HEK293 (cell line): ENCODE results near the gene SAP130.

ENCODE experiments used
- CTCF ChIA-PET: fragments of 350-600 bp; formaldehyde crosslinking; extraction: SDS; loops from one replicate; lab custom pipeline; 2021; ENCODE audit warnings: antibody characterized with exemption; lab: Yijun Ruan, JAX
- POLR2A ChIA-PET: fragments of 300-600 bp; formaldehyde crosslinking; extraction: SDS; loops from one replicate; lab custom pipeline; 2020; ENCODE audit warnings: antibody characterized with exemption, inconsistent platforms; lab: Yijun Ruan, JAX
- H3K27ac ChIP-seq: fragments of 200-500 bp; sonication (Bioruptor generic); 2 replicates; pipeline ENCODE4 v1.5.1; 2014; ENCODE audit warnings: low read depth, low read length, control low read depth, inconsistent platforms; ENCODE audit errors: extremely low read depth
- H3K36me3 ChIP-seq, 2 experiments: fragments of 200-500 bp in 1 of 2; sonication (Bioruptor generic) in 1 of 2; 1 replicate in 1 of 2; 2 replicates in 1 of 2; pipeline ENCODE4 v1.5.1; 2014 to 2017; ENCODE audit warnings: inconsistent platforms in 2 of 2, low read length in 2 of 2; ENCODE audit not compliant: control insufficient read depth in 2 of 2, insufficient read depth in 1 of 2
- H3K4me1 ChIP-seq: fragments of 200-500 bp; sonication (Bioruptor generic); 2 replicates; pipeline ENCODE4 v1.5.1; 2014; ENCODE audit warnings: mild to moderate bottlenecking, low read length, inconsistent platforms; ENCODE audit not compliant: control insufficient read depth, insufficient read depth
- H3K4me3 ChIP-seq: 2 replicates; pipeline ENCODE4 v1.5.1; 2011; ENCODE audit warnings: low read depth, mild to moderate bottlenecking, control low read depth, low read length, moderate library complexity
- H3K9me3 ChIP-seq: fragments of 200-500 bp; sonication (Bioruptor generic); 2 replicates; pipeline ENCODE4 v1.5.1; 2014; ENCODE audit warnings: low read depth, low read length, inconsistent platforms; ENCODE audit not compliant: control insufficient read depth, insufficient read depth
- EGR2 ChIP-seq: fragments of 450-650 bp; formaldehyde crosslinking; IDR thresholded peaks from 2 replicates; pipeline ENCODE4 v1.5.1; 2016; ENCODE audit warnings: low read depth, missing biosample characterization, missing genetic modification characterization
- IKZF3 ChIP-seq: fragments of 450-650 bp; IDR thresholded peaks from 2 replicates; pipeline ENCODE4 v1.5.0; 2018; ENCODE audit warnings: missing biosample characterization, mild to moderate bottlenecking, missing genetic modification characterization, moderate library complexity
- KLF16 ChIP-seq: fragments of 450-650 bp; formaldehyde crosslinking; IDR thresholded peaks from 2 replicates; pipeline ENCODE4 v1.5.1; 2017; ENCODE audit warnings: missing biosample characterization, missing genetic modification characterization
- SALL2 ChIP-seq: fragments of 450-650 bp; formaldehyde crosslinking; IDR thresholded peaks from 2 replicates; pipeline ENCODE4 v1.5.0; 2017; ENCODE audit warnings: missing biosample characterization, mild to moderate bottlenecking, missing genetic modification characterization, borderline replicate concordance
- WT1 ChIP-seq: fragments of 450-650 bp; formaldehyde crosslinking; IDR thresholded peaks from 2 replicates; pipeline ENCODE4 v1.5.1; 2016; ENCODE audit warnings: missing biosample characterization, missing genetic modification characterization
- YY2 ChIP-seq: fragments of 450-650 bp; formaldehyde crosslinking; IDR thresholded peaks from 2 replicates; pipeline ENCODE4 v1.5.1; 2016; ENCODE audit warnings: missing biosample characterization, missing genetic modification characterization
- ZBTB17 ChIP-seq: fragments of 450-650 bp; formaldehyde crosslinking; IDR thresholded peaks from 2 replicates; pipeline ENCODE4 v1.5.1; 2016; ENCODE audit warnings: missing biosample characterization, missing genetic modification characterization
- ZBTB48 ChIP-seq: fragments of 450-650 bp; formaldehyde crosslinking; IDR thresholded peaks from 2 replicates; pipeline ENCODE4 v1.5.1; 2016; ENCODE audit warnings: missing biosample characterization, missing genetic modification characterization
- ZBTB8A ChIP-seq: fragments of 450-650 bp; formaldehyde crosslinking; IDR thresholded peaks from 2 replicates; pipeline ENCODE4 v1.5.1; 2016; ENCODE audit warnings: missing biosample characterization, missing genetic modification characterization
- ZFP41 ChIP-seq: fragments of 450-650 bp; formaldehyde crosslinking; IDR thresholded peaks from 2 replicates; pipeline ENCODE4 v1.5.1; 2016; ENCODE audit warnings: missing biosample characterization, missing genetic modification characterization, borderline replicate concordance
- ZFP69B ChIP-seq: fragments of 450-650 bp; formaldehyde crosslinking; IDR thresholded peaks from 2 replicates; pipeline ENCODE4 v1.5.1; 2016; ENCODE audit warnings: missing biosample characterization, missing genetic modification characterization
- ZIC2 ChIP-seq: fragments of 450-650 bp; formaldehyde crosslinking; IDR thresholded peaks from 2 replicates; pipeline ENCODE4 v1.5.1; 2016; ENCODE audit warnings: missing biosample characterization, missing genetic modification characterization
- ZNF112 ChIP-seq: fragments of 450-650 bp; formaldehyde crosslinking; IDR thresholded peaks from 2 replicates; pipeline ENCODE4 v1.5.0; 2017; ENCODE audit warnings: missing biosample characterization, missing genetic modification characterization
- ZNF114 ChIP-seq: fragments of 450-650 bp; formaldehyde crosslinking; IDR thresholded peaks from 2 replicates; pipeline ENCODE4 v1.5.0; 2017; ENCODE audit warnings: missing biosample characterization, missing genetic modification characterization
- ZNF2 ChIP-seq: fragments of 450-650 bp; formaldehyde crosslinking; IDR thresholded peaks from 2 replicates; pipeline ENCODE4 v1.5.1; 2016; ENCODE audit warnings: missing biosample characterization, missing genetic modification characterization
- ZNF239 ChIP-seq: fragments of 450-650 bp; formaldehyde crosslinking; IDR thresholded peaks from 2 replicates; pipeline ENCODE4 v1.5.1; 2016; ENCODE audit warnings: missing biosample characterization, missing genetic modification characterization
- ZNF274 ChIP-seq, 2 experiments: fragments of 200-500 bp in 1 of 2; fragments of 450-650 bp in 1 of 2; sonication (Bioruptor generic) in 1 of 2; formaldehyde crosslinking in 1 of 2; IDR thresholded peaks; 2 replicates each; pipeline versions ENCODE4 v1.5.1 to v1.6.1; 2014 to 2016; ENCODE audit warnings: borderline replicate concordance in 1 of 2, inconsistent platforms in 1 of 2, low read length in 1 of 2, missing biosample characterization in 1 of 2, missing genetic modification characterization in 1 of 2
- ZNF311 ChIP-seq: fragments of 450-650 bp; formaldehyde crosslinking; IDR thresholded peaks from 2 replicates; pipeline ENCODE4 v1.5.1; 2017; ENCODE audit warnings: missing biosample characterization, missing genetic modification characterization, borderline replicate concordance
- ZNF335 ChIP-seq: fragments of 450-650 bp; formaldehyde crosslinking; conservative IDR thresholded peaks from 2 replicates; pipeline ENCODE4 v1.5.1; 2016; ENCODE audit warnings: missing biosample characterization, missing genetic modification characterization
- ZNF558 ChIP-seq: fragments of 450-650 bp; formaldehyde crosslinking; IDR thresholded peaks from 2 replicates; pipeline ENCODE4 v1.5.1; 2016; ENCODE audit warnings: missing biosample characterization, missing genetic modification characterization
- ZNF560 ChIP-seq: fragments of 450-650 bp; formaldehyde crosslinking; IDR thresholded peaks from 2 replicates; pipeline ENCODE4 v1.5.1; 2017; ENCODE audit warnings: missing biosample characterization, missing genetic modification characterization, borderline replicate concordance
- ZNF629 ChIP-seq: fragments of 450-650 bp; formaldehyde crosslinking; IDR thresholded peaks from 2 replicates; pipeline ENCODE4 v1.5.1; 2017; ENCODE audit warnings: missing biosample characterization, missing genetic modification characterization
- ZNF654 ChIP-seq: fragments of 450-650 bp; formaldehyde crosslinking; IDR thresholded peaks from 2 replicates; pipeline ENCODE4 v1.5.1; 2016; ENCODE audit warnings: low read depth, missing biosample characterization, missing genetic modification characterization
- ZNF658 ChIP-seq: fragments of 450-650 bp; formaldehyde crosslinking; IDR thresholded peaks from 2 replicates; pipeline ENCODE4; 2016; ENCODE audit warnings: missing biosample characterization, missing genetic modification characterization
- ZSCAN16 ChIP-seq: fragments of 450-650 bp; formaldehyde crosslinking; IDR thresholded peaks from 2 replicates; pipeline ENCODE4 v1.5.1; 2016; ENCODE audit warnings: missing biosample characterization, missing genetic modification characterization
- TF ChIP-seq, protein P1 (sequence below): fragments of 450-650 bp; formaldehyde crosslinking; IDR thresholded peaks from 2 replicates; pipeline ENCODE4 v1.5.1; 2016; ENCODE audit warnings: missing biosample characterization, missing genetic modification characterization
- TF ChIP-seq, protein P2 (sequence below): fragments of 450-650 bp; formaldehyde crosslinking; IDR thresholded peaks from 2 replicates; pipeline ENCODE4 v1.5.1; 2016; ENCODE audit warnings: missing biosample characterization, missing genetic modification characterization
- TF ChIP-seq, protein P3 (sequence below): fragments of 450-650 bp; formaldehyde crosslinking; IDR thresholded peaks from 2 replicates; pipeline ENCODE4 v1.5.1; 2016; ENCODE audit warnings: missing biosample characterization, missing genetic modification characterization
- TF ChIP-seq, protein P4 (sequence below): fragments of 450-650 bp; formaldehyde crosslinking; IDR thresholded peaks from 2 replicates; pipeline ENCODE4 v1.5.1; 2016; ENCODE audit warnings: missing biosample characterization, missing genetic modification characterization

The SAP130 gene

DNA sequence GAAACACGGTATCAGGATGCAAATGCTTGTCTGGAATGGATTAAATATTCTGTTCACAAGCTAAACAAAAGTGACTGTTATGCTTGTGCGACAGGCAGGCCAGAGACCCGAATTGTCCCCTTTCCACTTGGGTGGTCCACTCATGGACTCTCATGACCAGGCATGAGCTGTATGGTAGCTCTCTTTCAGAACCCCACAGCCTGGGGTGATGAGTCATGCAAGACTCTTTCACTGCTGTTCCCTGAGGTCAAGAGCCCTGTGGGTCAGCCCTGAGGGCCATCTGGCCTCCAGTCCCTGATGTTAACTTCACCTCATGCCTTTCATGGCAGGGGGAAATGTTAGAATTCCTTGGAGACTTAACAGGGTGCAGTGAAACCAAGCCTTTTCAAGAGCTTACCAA is 13.7 kb upstream of the SAP130 start (continued):
- TF ChIP-seq ZNF274 (IDR thresholded peaks at IDR 0.05; ENCODE audit: low read length) (no peak), ZNF274 (tag by site-specific recombination; IDR thresholded peaks at IDR 0.05; ENCODE audit: borderline replicate concordance) (no peak), ZBTB8A (tag by site-specific recombination) (no peak), IKZF3 (no peak), ZNF558 (tag by site-specific recombination) (no peak), WT1 (tag by site-specific recombination) (no peak), ZNF658 (no peak), ZBTB48 (tag by site-specific recombination) (no peak)
- TF ChIP-seq, all 188 proteins: peak for 0

DNA sequence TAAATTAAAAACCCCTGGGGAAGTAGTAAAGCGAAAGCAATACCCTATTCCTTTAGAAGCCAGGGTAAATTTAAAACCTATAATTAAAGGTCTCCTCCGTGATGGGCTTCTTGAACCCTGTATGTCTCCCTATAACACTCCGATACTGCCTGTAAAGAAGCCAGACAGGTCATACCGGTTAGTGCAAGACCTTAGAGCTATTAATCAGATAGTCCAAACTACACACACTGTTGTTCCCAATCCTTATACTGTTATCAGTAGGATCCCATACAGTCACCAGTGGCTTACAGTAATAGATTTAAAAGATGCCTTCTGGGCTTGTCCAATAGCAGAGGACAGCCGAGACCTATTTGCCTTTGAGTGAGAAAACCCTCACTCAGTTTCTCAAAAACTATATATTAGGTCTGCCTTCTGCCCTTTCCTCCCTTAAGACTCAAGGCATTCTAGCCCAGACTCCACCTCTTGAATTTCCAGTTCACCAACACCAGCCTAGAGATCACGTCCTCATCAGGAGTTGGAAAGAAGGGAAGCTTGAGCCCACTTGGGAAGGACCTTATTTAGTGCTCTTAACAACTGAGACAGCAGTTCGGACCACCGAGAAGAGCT is 12.4 kb upstream of the SAP130 start:
- POLR2A ChIA-PET = no interaction called here
- CTCF ChIA-PET = no interaction called here

DNA sequence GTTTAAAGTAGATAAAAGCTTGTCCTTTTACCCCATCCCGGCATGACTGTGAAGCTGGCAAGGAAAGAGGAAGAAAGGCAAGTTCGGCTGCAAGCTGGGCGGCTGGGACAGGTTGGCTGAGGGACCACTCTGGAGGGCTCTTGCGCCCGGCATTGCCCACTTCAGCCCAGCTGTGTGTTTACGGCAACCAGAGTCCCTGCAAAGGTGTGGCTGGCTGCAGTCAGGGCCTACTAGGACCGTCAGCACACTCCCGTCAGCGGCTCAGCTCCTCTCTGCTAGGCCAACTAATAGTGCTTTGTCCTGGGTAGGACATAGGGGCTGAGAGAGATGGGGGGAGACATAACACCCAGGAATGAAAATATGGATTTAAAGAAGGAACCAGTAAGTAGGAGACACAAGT is 11.7 kb upstream of the SAP130 start:
- POLR2A ChIA-PET = interaction anchor here (0.6 kb wide), 1 partner anchor 78 kb away, joined by 3 read pairs; no protein-coding TSS in a partner anchor
- H3K9me3 ChIP-seq = no peaks in the 10 kb centered on the region
- H3K36me3 ChIP-seq = no peaks in the 10 kb centered on the region
- CTCF ChIA-PET = no interaction called here
- H3K27ac ChIP-seq = no peak overlapping the region
- TF ChIP-seq, protein P1, sequence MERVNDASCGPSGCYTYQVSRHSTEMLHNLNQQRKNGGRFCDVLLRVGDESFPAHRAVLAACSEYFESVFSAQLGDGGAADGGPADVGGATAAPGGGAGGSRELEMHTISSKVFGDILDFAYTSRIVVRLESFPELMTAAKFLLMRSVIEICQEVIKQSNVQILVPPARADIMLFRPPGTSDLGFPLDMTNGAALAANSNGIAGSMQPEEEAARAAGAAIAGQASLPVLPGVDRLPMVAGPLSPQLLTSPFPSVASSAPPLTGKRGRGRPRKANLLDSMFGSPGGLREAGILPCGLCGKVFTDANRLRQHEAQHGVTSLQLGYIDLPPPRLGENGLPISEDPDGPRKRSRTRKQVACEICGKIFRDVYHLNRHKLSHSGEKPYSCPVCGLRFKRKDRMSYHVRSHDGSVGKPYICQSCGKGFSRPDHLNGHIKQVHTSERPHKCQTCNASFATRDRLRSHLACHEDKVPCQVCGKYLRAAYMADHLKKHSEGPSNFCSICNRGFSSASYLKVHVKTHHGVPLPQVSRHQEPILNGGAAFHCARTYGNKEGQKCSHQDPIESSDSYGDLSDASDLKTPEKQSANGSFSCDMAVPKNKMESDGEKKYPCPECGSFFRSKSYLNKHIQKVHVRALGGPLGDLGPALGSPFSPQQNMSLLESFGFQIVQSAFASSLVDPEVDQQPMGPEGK (tag by site-specific recombination) = no peak
- TF ChIP-seq ZFP69B (no peak), ZNF335 (tag by site-specific recombination) (no peak), ZFP41 (tag by site-specific recombination) (no peak), ZNF2 (tag by site-specific recombination) (no peak), ZNF560 (tag by site-specific recombination) (no peak), ZIC2 (tag by site-specific recombination) (no peak), ZNF629 (no peak), ZNF311 (tag by site-specific recombination) (no peak), ZNF114 (tag by site-specific recombination) (no peak), ZSCAN16 (no peak), KLF16 (no peak), ZBTB17 (tag by site-specific recombination) (no peak), ZNF239 (tag by site-specific recombination) (no peak), ZNF112 (no peak), ZNF654 (tag by site-specific recombination) (no peak), YY2 (tag by site-specific recombination) (no peak), SALL2 (tag by site-specific recombination) (no peak)
- TF ChIP-seq, protein P2, sequence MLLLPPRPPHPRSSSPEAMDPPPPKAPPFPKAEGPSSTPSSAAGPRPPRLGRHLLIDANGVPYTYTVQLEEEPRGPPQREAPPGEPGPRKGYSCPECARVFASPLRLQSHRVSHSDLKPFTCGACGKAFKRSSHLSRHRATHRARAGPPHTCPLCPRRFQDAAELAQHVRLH (tag by site-specific recombination) = no peak
- TF ChIP-seq, protein P3, sequence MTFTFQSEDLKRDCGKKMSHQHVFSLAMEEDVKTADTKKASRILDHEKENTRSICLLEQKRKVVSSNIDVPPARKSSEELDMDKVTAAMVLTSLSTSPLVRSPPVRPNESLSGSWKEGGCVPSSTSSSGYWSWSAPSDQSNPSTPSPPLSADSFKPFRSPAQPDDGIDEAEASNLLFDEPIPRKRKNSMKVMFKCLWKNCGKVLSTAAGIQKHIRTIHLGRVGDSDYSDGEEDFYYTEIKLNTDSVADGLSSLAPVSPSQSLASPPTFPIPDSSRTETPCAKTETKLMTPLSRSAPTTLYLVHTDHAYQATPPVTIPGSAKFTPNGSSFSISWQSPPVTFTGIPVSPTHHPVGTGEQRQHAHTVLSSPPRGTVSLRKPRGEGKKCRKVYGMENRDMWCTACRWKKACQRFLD (tag by site-specific recombination) = no peak
- TF ChIP-seq, all 188 proteins: peak for 0
- H3K4me1 ChIP-seq = no peaks in the 10 kb centered on the region
- H3K4me3 ChIP-seq = no peak overlapping the region

More for the DNA sequence above, 12.4 kb upstream of the SAP130 start:
- TF ChIP-seq, protein P4, sequence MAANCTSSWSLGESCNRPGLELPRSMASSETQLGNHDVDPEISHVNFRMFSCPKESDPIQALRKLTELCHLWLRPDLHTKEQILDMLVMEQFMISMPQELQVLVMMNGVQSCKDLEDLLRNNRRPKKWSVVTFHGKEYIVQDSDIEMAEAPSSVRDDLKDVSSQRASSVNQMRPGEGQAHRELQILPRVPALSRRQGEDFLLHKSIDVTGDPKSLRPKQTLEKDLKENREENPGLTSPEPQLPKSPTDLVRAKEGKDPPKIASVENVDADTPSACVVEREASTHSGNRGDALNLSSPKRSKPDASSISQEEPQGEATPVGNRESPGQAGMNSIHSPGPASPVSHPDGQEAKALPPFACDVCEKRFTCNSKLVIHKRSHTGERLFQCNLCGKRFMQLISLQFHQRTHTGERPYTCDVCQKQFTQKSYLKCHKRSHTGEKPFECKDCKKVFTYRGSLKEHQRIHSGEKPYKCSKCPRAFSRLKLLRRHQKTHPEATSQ (tag by site-specific recombination) = no peak
- TF ChIP-seq EGR2 (tag by site-specific recombination) = no peak
- H3K9me3 ChIP-seq = no peaks in the 10 kb centered on the region
- no peaks in the 10 kb centered on the region for H3K36me3 ChIP-seq
- H3K4me3 ChIP-seq = no peak overlapping the region
- no peak overlapping the region for H3K27ac ChIP-seq
- H3K4me1 ChIP-seq = no peaks in the 10 kb centered on the region
